ENCODE measurements around the gene MARCHF10.

The MARCHF10 gene

DNA sequence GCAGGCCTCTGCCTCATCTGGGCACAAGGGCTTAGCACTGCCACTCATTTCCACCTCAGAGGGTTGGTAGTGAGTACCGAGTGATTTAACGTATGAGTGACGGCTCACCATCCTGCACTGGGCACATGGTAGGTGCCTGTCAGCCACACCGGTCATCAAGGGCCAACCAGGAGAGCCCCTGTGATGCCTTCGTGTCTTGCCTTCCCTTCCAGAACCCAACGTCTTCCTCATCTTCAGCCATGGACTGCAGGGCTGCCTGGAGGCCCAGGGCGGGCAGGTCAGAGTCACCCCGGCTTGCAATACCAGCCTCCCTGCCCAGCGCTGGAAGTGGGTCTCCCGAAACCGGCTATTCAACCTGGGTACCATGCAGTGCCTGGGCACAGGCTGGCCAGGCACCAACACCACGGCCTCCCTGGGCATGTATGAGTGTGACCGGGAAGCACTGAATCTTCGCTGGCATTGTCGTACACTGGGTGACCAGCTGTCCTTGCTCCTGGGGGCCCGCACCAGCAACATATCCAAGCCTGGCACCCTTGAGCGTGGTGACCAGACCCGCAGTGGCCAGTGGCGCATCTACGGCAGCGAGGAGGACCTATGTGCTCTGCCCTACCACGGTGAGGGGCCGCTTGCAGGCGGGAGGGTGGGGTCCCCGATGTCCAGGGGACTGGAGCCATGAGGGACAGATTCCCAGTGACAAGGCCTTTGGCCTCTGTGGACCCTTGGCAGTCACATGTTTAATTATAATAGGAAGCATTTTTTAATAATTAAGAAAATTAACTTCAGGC, 143.6 kb downstream of the MARCHF10 start:
- no peak for DNase-seq (ENCODE audit: low read depth in 2 of 2, low spot score in 1 of 2)

- no peak for DNase-seq (ENCODE audit: low read depth in 2 of 2, low spot score in 1 of 2)
Measured at GRCh38 chr17:62663304-62663703, 144.8 kb downstream of the MARCHF10 start.

GRCh38 chr17:62662855-62663254, 145.3 kb downstream of the MARCHF10 start:
- no peak for DNase-seq (ENCODE audit: low read depth in 2 of 2, low spot score in 1 of 2)

- no peak for DNase-seq (ENCODE audit: low read depth in 2 of 2, low spot score in 1 of 2)
Measured at GRCh38 chr17:62661337-62661736, 146.8 kb downstream of the MARCHF10 start.

DNA sequence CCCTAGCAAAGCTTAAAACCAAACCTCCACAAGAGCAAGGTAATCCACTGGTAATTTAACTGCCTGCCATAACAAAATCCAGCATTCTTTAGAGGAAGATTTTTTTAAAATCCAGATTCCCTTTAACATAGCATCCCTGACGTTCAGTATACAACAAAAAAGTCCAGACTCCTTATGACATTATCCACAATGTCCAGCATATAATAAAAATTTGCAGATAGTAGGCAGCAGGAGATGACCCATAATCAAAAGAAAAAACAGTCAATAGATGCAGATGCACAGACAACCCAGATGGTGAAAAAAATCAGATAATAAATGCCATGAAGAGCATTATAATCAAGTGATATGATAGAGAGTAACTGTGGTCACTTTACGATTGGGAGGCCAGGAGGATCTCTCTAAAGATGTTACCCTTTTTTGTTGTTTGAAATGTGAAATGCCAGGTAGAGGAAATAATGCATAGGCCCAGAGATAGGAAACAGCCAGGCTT, 147.4 kb downstream of the MARCHF10 start:
- no peak for DNase-seq (ENCODE audit: low read depth in 2 of 2, low spot score in 1 of 2)

GRCh38 chr17:62658136-62658920, 149.8 kb downstream of the MARCHF10 start:
- DNase-seq (ENCODE audit: low read depth in 2 of 2, low spot score in 1 of 2), result no peak

GRCh38 chr17:62657690-62658089, 150.4 kb downstream of the MARCHF10 start:
- no peak for DNase-seq (ENCODE audit: low read depth in 2 of 2, low spot score in 1 of 2)

DNA sequence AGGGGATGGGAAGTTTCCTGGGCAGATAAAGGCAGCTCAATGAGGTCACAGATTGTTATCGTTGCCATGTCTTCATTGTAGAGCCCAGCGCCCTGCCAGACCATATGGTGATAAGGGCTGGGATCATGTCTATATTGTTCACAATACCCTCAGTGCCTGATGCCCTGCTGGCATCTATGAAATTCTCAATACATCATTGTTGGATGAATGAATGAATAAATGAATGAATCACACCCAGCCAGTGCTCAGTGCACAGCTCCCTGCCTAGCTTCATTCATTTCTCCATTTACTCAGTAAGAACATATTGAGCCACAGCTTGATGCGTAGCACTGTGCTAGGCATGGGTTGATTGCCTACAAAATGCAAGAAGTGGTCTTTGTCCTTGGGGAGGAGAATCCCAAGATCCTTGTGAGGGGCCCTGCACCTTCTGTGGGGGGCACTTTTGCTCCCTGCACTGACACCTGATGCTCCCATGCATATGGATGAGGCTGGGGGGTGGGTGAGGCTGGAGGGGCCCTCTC, 150.9 kb downstream of the MARCHF10 start:
- DNase-seq (ENCODE audit: low read depth in 2 of 2, low spot score in 1 of 2), result no peak

DNA sequence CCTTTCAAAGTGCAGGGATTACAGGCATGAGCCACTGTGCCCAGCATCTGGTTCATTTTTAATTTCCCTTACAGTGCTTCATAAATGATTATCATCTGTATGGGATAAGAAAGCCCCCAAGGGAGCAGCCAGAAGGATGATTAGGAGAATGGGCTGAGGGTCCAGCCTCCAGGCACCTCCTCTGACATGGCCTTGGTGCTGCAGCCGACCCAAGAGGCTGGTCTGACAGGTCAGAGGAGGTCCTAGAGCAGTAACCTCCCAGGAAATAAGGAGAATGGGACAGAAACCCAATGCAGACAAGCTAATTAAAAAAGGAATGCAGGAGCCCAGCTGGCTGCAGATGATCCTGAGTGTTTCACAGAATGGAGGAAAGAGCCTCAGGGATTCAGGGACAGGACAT, 151.7 kb downstream of the MARCHF10 start:
- no peak for DNase-seq (ENCODE audit: low read depth in 2 of 2, low spot score in 1 of 2)

- DNase-seq (ENCODE audit: low read depth in 2 of 2, low spot score in 1 of 2), result no peak
Measured at GRCh38 chr17:62655656-62656055, 152.5 kb downstream of the MARCHF10 start.

DNA sequence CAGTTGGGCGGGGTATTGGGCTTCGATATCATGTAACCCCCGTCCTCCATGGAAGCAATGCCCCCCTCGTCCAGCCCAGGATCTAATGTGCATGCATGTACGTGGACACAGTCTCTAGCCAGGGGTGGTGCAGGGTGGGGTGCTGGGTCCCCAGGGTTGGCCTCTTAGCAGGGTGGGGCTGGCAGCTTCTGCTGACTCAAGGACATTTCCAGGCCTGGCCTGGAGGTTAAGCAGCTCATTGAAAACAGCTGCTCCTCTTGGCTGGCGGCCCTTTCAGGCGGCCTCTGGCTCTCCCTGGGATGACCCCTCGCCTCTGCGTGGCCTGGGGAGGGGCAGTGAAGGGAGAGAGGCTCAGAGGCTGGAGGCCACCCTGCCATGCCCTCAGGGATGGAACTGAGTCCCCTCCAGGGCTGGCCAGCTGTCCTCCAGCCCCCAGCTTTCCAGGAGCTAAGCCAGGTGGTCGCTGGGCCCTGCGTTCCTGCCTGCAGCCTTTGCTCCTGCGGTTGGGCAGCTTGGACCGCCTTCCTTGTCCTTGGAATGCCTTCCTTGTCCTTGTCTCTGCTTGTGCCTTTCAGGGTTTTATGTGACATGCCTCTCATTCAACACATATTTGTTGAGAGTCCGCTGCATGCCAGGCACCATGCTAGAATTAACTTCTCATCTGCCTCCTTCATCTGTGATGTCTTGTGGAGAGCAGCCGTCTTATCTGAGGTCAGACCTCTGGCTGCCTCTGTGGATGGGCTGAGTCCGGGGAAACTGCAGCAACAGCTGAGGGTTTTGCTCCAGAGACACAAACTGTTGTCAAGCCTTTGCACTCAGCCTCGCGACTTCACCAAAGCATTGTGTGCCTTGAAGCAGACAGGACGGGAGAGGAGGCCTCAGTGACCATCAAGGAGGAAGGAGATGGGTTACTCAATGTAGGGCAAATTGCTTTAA, 154.0 kb downstream of the MARCHF10 start:
- no peak for DNase-seq (ENCODE audit: low read depth in 2 of 2, low spot score in 1 of 2)

GRCh38 chr17:62653002-62653825, 154.9 kb downstream of the MARCHF10 start:
- no peak for DNase-seq (ENCODE audit: low read depth in 2 of 2, low spot score in 1 of 2)

- no peak for DNase-seq (ENCODE audit: low read depth in 2 of 2, low spot score in 1 of 2)
Measured at GRCh38 chr17:62652251-62653001, 155.7 kb downstream of the MARCHF10 start.
